Smooth muscle cell (in vitro differentiated cells): ENCODE measurements around the gene PITPNM3. TPM values are rescaled to one million over a fixed set of nuclear protein-coding genes. Genes with fewer than 3 reads are reported as not detected.

ENCODE experiments used
- DNase-seq: peaks from one replicate; lab custom pipeline; 2025; ENCODE audit not compliant: unreplicated experiment; lab: John Stamatoyannopoulos, UW
- H2AFZ ChIP-seq: fragments of 200-600 bp; sonication (generic); 2 replicates; pipeline ENCODE4 v1.6.0; 2016; ENCODE audit warnings: antibody characterized with exemption, low read depth, mild to moderate bottlenecking
- H3F3A ChIP-seq: fragments of 200-600 bp; sonication (generic); 2 replicates; pipeline ENCODE4 v1.6.0; 2017; ENCODE audit warnings: antibody characterized with exemption, low read depth
- H3K27ac ChIP-seq: fragments of 200-600 bp; sonication (generic); 2 replicates; pipeline ENCODE4 v1.5.1; 2016; ENCODE audit warnings: low read depth, mild to moderate bottlenecking
- H3K27me3 ChIP-seq: fragments of 200-600 bp; sonication (generic); 2 replicates; pipeline ENCODE4 v1.6.1; 2016; ENCODE audit warnings: low read depth, mild to moderate bottlenecking
- H3K36me3 ChIP-seq: fragments of 200-600 bp; sonication (generic); 2 replicates; pipeline ENCODE4 v1.5.1; 2016; ENCODE audit warnings: low read depth
- H3K4me1 ChIP-seq: fragments of 200-600 bp; sonication (generic); 2 replicates; pipeline ENCODE4 v1.5.1; 2016; ENCODE audit warnings: low read depth
- H3K4me2 ChIP-seq: fragments of 200-600 bp; sonication (generic); 2 replicates; pipeline ENCODE4 v1.6.0; 2016; ENCODE audit warnings: mild to moderate bottlenecking
- H3K4me3 ChIP-seq: fragments of 200-600 bp; sonication (generic); 2 replicates; pipeline ENCODE4 v1.5.1; 2016; ENCODE audit warnings: mild to moderate bottlenecking
- H3K79me2 ChIP-seq: fragments of 200-600 bp; sonication (generic); 2 replicates; pipeline ENCODE4 v1.6.0; 2016; ENCODE audit warnings: low read depth, mild to moderate bottlenecking
- H3K9ac ChIP-seq: fragments of 200-600 bp; sonication (generic); 2 replicates; pipeline ENCODE4 v1.6.0; 2016; ENCODE audit warnings: low read depth
- H3K9me3 ChIP-seq: fragments of 200-600 bp; sonication (generic); replicated peaks from 2 replicates; pipeline ENCODE4 v1.5.1; 2016; ENCODE audit warnings: low read depth
- H4K20me1 ChIP-seq: fragments of 200-600 bp; sonication (generic); 2 replicates; pipeline ENCODE4 v1.6.0; 2016; ENCODE audit warnings: low read depth
- WGBS: methylation state at CpG from one replicate; pipeline ENCODE4 v1.1.7; 2016; ENCODE audit warnings: low lambda C conversion rate; 5-methylcytosine and 5-hydroxymethylcytosine counted together
- polyA plus RNA-seq: library from polyadenylated mRNA; unstranded; fragments of >200 nt; fragmentation: Nextera tagmentation; extraction: Ambion mirVana; gene quantifications from 2 replicates; pipeline ENCODE4 v1.2.1, GENCODE V29; 2016
- total RNA-seq: library from RNA; depleted of rRNA; stranded (reverse); fragments of >200 nt; gene quantifications from 2 replicates; pipeline ENCODE4 v1.2.3, GENCODE V29; 2014
- TF ChIP-seq, protein P1 (sequence below): fragments of 200-600 bp; sonication (generic); IDR thresholded peaks from 2 replicates; pipeline ENCODE4 v1.5.1; 2017; ENCODE audit warnings: borderline replicate concordance, mild to moderate bottlenecking, antibody characterized with exemption; ENCODE audit not compliant: insufficient read depth, poor library complexity, severe bottlenecking

Gene PITPNM3
- total and polyA plus RNA-seq, 2 experiments from 2014 or later, result 2.4 to 2.6 TPM

DNA sequence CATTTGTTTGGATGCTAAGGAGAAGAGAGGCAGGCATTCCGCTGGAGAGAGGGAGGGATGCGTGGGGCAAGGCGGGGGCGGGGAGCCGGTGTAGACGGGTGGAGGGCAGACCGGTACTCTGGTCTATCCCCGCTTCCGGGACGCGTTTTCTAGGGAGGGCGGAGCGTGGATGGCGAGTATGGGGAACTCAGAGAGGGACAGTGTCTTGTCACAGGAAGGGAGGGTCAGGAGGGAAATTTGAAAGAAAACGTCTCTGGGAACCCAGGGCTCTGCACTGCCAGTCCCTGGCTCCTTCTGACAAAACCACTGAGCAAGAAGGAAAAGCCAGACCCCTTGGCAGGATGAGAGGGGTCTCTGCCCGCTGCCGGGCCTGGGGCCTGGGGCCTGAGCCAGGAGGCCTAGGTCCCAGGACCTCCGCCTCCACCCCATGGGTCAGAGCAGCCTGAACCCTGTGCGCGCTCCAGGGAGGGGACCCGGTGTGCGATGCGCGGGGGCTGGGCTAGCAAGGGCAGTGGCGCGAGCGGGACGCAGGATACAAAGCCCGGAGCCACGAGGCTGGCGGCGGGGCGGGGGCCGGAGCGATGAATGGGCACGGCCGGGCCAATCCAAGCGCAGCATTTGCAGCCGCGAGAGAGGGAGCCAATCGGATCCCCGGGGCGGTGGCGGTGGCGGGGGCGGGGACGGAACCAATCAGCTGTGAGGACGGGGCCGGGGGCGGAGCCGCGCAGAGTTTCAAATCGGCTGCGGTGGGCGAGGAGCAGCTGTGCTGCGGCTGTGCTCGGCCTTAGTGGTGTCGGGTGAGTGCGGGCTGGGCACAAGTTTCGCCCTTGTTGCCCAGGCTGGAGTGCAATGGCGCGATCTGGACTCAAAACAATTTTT lies 112.4 kb downstream of the PITPNM3 start, which contains the start of gene PIMREG:
TSS of gene PIMREG (plus strand) at position 764 of the 879 bp plus-strand sequence. CDS start 656 bp downstream, outside the sequence.
- no peaks in the 10 kb centered on the region for H3K27me3 ChIP-seq
- H2AFZ ChIP-seq, result peak within 1 kb of the TSS; percentile 95
- H3K79me2 ChIP-seq, result no peaks in the 10 kb centered on the region
- no peaks in the 10 kb centered on the region for H3K36me3 ChIP-seq
- peak within 1 kb of the TSS; percentile 99 for H3K4me2 ChIP-seq
- H3K9me3 ChIP-seq, result no peaks in the 10 kb centered on the region
- peak within 1 kb of the TSS; percentile 74 for H3K27ac ChIP-seq
- under 1% methylated on average over 41 of the region's 62 CpGs for WGBS
- TF ChIP-seq, protein P1, sequence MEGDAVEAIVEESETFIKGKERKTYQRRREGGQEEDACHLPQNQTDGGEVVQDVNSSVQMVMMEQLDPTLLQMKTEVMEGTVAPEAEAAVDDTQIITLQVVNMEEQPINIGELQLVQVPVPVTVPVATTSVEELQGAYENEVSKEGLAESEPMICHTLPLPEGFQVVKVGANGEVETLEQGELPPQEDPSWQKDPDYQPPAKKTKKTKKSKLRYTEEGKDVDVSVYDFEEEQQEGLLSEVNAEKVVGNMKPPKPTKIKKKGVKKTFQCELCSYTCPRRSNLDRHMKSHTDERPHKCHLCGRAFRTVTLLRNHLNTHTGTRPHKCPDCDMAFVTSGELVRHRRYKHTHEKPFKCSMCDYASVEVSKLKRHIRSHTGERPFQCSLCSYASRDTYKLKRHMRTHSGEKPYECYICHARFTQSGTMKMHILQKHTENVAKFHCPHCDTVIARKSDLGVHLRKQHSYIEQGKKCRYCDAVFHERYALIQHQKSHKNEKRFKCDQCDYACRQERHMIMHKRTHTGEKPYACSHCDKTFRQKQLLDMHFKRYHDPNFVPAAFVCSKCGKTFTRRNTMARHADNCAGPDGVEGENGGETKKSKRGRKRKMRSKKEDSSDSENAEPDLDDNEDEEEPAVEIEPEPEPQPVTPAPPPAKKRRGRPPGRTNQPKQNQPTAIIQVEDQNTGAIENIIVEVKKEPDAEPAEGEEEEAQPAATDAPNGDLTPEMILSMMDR, result no peak
- H3K4me1 ChIP-seq, result peaks cover 23% of the 10 kb centered on the region
- DNase-seq, result peak; percentile 95
- H3K9ac ChIP-seq, result peak within 1 kb of the TSS; percentile 29
- peaks cover 9% of the 10 kb centered on the region for H3F3A ChIP-seq
- peak within 1 kb of the TSS; percentile 64 for H3K4me3 ChIP-seq
- H4K20me1 ChIP-seq, result no peaks in the 10 kb centered on the region

DNA sequence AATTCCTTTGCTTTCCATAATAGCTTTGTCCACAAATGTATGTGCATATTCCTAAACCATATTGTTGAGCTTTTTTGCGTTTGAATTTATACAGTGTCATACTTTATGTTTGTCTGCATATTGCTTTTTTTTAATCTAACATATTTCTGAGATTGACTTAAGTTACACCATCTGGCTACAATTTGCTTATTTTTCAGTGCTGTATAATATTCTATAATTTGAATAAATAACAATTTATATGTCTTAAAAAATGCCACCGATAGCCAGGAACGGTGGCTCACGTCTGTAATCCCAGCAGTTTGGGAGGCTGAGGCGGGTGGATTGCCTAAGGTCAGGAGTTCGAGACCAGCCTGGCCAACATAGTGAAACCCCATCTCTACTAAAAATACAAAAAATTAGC lies 113.6 kb downstream of the PITPNM3 start:
- TF ChIP-seq, protein P1, result no peak
- Histone ChIP-seq H3F3A (peaks cover 9% of the 10 kb centered on the region), H3K9ac (no peak overlapping the region), H3K4me3 (no peak overlapping the region), H3K4me1 (peaks cover 23% of the 10 kb centered on the region), H3K9me3 (no peaks in the 10 kb centered on the region), H3K27me3 (no peaks in the 10 kb centered on the region), H4K20me1 (no peaks in the 10 kb centered on the region), H3K36me3 (no peaks in the 10 kb centered on the region), H2AFZ (no peak overlapping the region), H3K27ac (no peak overlapping the region), H3K4me2 (peak overlapping the region; percentile 99), H3K79me2 (no peaks in the 10 kb centered on the region)
- 66% methylated on average over 6 of the region's 6 CpGs for WGBS
- DNase-seq, result no peak

DNA sequence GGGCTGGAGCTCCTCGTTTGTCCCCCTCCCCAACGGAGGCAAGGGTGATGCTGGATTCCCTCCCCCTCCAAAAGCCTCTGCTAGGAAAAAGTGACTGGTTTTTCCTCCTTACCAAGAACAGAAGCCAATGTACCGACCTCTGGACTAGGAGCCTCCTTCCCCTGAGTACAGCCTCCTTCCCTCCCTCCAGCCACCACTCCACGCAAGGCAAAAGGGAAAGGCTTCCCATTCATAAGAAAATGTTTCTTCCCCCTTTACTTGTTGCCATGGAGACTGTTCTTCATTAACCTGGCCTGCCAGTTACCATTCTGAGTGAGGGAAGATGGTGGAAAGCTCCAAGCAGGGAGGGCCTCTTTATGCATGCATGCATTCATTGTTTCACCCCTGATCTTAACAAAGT lies 116.4 kb downstream of the PITPNM3 start:
- peaks cover 16% of the 10 kb centered on the region for H3K4me1 ChIP-seq
- H3K9me3 ChIP-seq, result no peaks in the 10 kb centered on the region
- no peak overlapping the region for H3K4me3 ChIP-seq
- no peaks in the 10 kb centered on the region for H3K36me3 ChIP-seq
- no peaks in the 10 kb centered on the region for H4K20me1 ChIP-seq
- peaks cover 11% of the 10 kb centered on the region for H3K27me3 ChIP-seq
- peaks cover 9% of the 10 kb centered on the region for H3F3A ChIP-seq
- no peak overlapping the region for H2AFZ ChIP-seq
- WGBS, result 43% methylated on average over 4 of the region's 4 CpGs
- no peak for DNase-seq
- no peaks in the 10 kb centered on the region for H3K79me2 ChIP-seq
- TF ChIP-seq, protein P1, result no peak
- H3K9ac ChIP-seq, result no peak overlapping the region
- H3K4me2 ChIP-seq, result no peak overlapping the region
- no peak overlapping the region for H3K27ac ChIP-seq

DNA sequence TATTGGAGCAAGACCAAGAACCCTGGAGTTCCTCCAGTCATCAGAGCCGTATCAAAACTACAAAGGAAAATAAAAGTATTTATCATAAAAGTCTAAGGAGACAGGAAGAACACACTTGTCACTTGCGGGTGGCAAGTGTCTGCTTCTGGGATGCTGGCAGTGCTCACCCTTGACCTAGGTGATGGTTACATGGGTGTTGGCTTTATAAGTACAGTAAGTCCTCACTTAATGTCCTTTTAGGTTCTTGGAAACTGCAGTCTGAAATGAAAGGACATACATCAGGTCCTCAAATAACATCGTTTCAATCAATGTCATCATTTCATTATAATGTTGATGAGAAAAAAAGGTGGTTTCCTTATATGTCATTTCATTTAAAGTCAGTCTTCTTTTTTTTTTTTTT lies 118.4 kb downstream of the PITPNM3 start:
- Histone ChIP-seq H3K27me3 (peaks cover 11% of the 10 kb centered on the region), H3K27ac (no peak overlapping the region), H3K4me1 (peaks cover 12% of the 10 kb centered on the region), H3K9ac (no peak overlapping the region), H3K4me2 (no peak overlapping the region), H3K79me2 (no peaks in the 10 kb centered on the region), H2AFZ (no peak overlapping the region), H3K4me3 (no peak overlapping the region), H3K36me3 (no peaks in the 10 kb centered on the region), H3K9me3 (no peaks in the 10 kb centered on the region), H4K20me1 (no peaks in the 10 kb centered on the region), H3F3A (no peaks in the 10 kb centered on the region)
- no peak for DNase-seq
- TF ChIP-seq, protein P1, result no peak
- 70% methylated on average over 3 of the region's 3 CpGs for WGBS
